PC-3 (cell line): ENCODE results near the gene HNRNPLL. TPM values are rescaled to one million over a fixed set of nuclear protein-coding genes. Genes with fewer than 3 reads are reported as not detected.

Experiments
- ATAC-seq: fragments of 200-7000 bp; cut with Tn5 transposase; 2 replicates; pipeline ENCODE4 v1.9.1; 2020; ENCODE audit warnings: mild to moderate bottlenecking, moderate library complexity
- BruUV-seq: library from RNA; stranded (reverse); fragments of 400-500 nt; replicated peaks from 2 replicates; lab custom pipeline; 2021; lab: Mats Ljungman, UMichigan
- CTCF ChIA-PET: fragments of 300-600 bp; sonication (Branson Sonifier 250); formaldehyde crosslinking; loops from one replicate; lab custom pipeline; 2022; ENCODE audit warnings: antibody characterized with exemption; lab: Charles Lee
- POLR2A ChIA-PET: fragments of 300-600 bp; sonication (Branson Sonifier 250); formaldehyde crosslinking; loops from one replicate; lab custom pipeline; 2022; ENCODE audit warnings: antibody characterized with exemption; ENCODE audit not compliant: unreplicated experiment; lab: Charles Lee
- DNase-seq: peaks from one replicate; pipeline ENCODE4 v3.0.0-alpha.2; 2015
- H2AFZ ChIP-seq: fragments of 300-600 bp; sonication (generic); 2 replicates; pipeline ENCODE4 v1.6.0; 2016; ENCODE audit warnings: antibody characterized with exemption, low read length
- H3F3A ChIP-seq: fragments of 300-600 bp; sonication (generic); one replicate; pipeline ENCODE4 v1.6.0; 2017; ENCODE audit warnings: antibody characterized with exemption, low read length, control low read depth, mild to moderate bottlenecking; ENCODE audit not compliant: unreplicated experiment
- H3K27ac ChIP-seq: fragments of 300-600 bp; sonication (generic); 2 replicates; pipeline ENCODE4 v1.5.1; 2016; ENCODE audit warnings: mild to moderate bottlenecking, low read length
- H3K27me3 ChIP-seq: fragments of 300-600 bp; sonication (generic); 2 replicates; pipeline ENCODE4 v1.6.1; 2016; ENCODE audit warnings: low read length, mixed read lengths
- H3K36me3 ChIP-seq: fragments of 300-600 bp; sonication (generic); 2 replicates; pipeline ENCODE4 v1.6.1; 2016; ENCODE audit warnings: low read depth, mixed run types, low read length, mixed read lengths
- H3K4me1 ChIP-seq: fragments of 300-600 bp; sonication (generic); 2 replicates; pipeline ENCODE4 v1.5.1; 2016; ENCODE audit warnings: low read length; ENCODE audit not compliant: insufficient read depth
- H3K4me2 ChIP-seq: fragments of 300-600 bp; sonication (generic); 2 replicates; pipeline ENCODE4 v1.6.0; 2016; ENCODE audit warnings: low read length
- H3K4me3 ChIP-seq: fragments of 300-600 bp; sonication (generic); 2 replicates; pipeline ENCODE4 v1.5.1; 2016; ENCODE audit warnings: mild to moderate bottlenecking, low read length, mixed read lengths
- H3K79me2 ChIP-seq: fragments of 300-600 bp; sonication (generic); 2 replicates; pipeline ENCODE4 v1.6.1; 2017; ENCODE audit warnings: low read length, mixed read lengths
- H3K9ac ChIP-seq: fragments of 300-600 bp; sonication (generic); 2 replicates; pipeline ENCODE4 v1.6.0; 2016; ENCODE audit warnings: mild to moderate bottlenecking, low read length
- H3K9me2 ChIP-seq: fragments of 300-600 bp; sonication (generic); replicated peaks from 2 replicates; pipeline ENCODE4 v1.6.1; 2016; ENCODE audit warnings: mixed run types, low read length, mixed read lengths
- H3K9me3 ChIP-seq: fragments of 300-600 bp; sonication (generic); 2 replicates; pipeline ENCODE4 v1.6.1; 2016; ENCODE audit warnings: low read length, mixed read lengths
- H4K20me1 ChIP-seq: fragments of 300-600 bp; sonication (generic); 2 replicates; pipeline ENCODE4 v1.6.1; 2016; ENCODE audit warnings: low read length, mixed read lengths
- CTCF ChIP-seq: fragments of 300-600 bp; sonication (generic); conservative IDR thresholded peaks from 2 replicates; pipeline ENCODE4 v1.5.1; 2017; ENCODE audit warnings: antibody characterized with exemption, low read depth, mild to moderate bottlenecking, low read length
- EZH2 ChIP-seq: fragments of 300-600 bp; sonication (generic); IDR thresholded peaks from one replicate; pipeline ENCODE4 v1.6.1; 2017; ENCODE audit warnings: antibody characterized with exemption, mild to moderate bottlenecking, low read length; ENCODE audit not compliant: unreplicated experiment
- EZH2phosphoT487 ChIP-seq: fragments of 300-600 bp; sonication (generic); IDR thresholded peaks from 2 replicates; pipeline ENCODE4 v1.6.1; 2018; ENCODE audit warnings: mild to moderate bottlenecking, antibody characterized with exemption, low read length, borderline replicate concordance
- intact Hi-C: fragments of 100-400 bp; cut with micrococcal nuclease; formaldehyde crosslinking; loops from 2 replicates; pipeline ENCODE4 v1.9.0; 2023
- total RNA-seq: library from RNA; depleted of rRNA; stranded (reverse); fragments of >200 nt; gene quantifications from 2 replicates; pipeline ENCODE4 v1.2.3, GENCODE V29; 2014

Gene HNRNPLL
- total RNA-seq, 1 experiment from 2014 or later: 30.1 TPM

GRCh38 chr2:38554973-38555595, 47.6 kb downstream of the HNRNPLL start:
- Histone ChIP-seq H3K9me2 (no peaks in the 10 kb centered on the region), H3K27ac (no peak overlapping the region), H3K79me2 (no peaks in the 10 kb centered on the region), H3K9me3 (no peaks in the 10 kb centered on the region), H3K4me3 (no peak overlapping the region), H3F3A (no peaks in the 10 kb centered on the region), H4K20me1 (no peaks in the 10 kb centered on the region), H3K27me3 (no peaks in the 10 kb centered on the region), H3K4me2 (no peak overlapping the region), H2AFZ (no peak overlapping the region), H3K9ac (no peak overlapping the region), H3K36me3 (no peaks in the 10 kb centered on the region), H3K4me1 (no peaks in the 10 kb centered on the region)
- peak; percentile 77 for ATAC-seq
- BruUV-seq: no TSS peak
- TF ChIP-seq EZH2phosphoT487 (no peak), CTCF (peak; percentile 67)
- DNase-seq: peak; percentile 56
- POLR2A ChIA-PET: interaction anchor here (0.8 kb wide), 1 partner anchor 165 kb away, joined by 4 read pairs; no protein-coding TSS in a partner anchor
- intact Hi-C loops: no loop called here
- CTCF ChIA-PET: no interaction called here

- POLR2A ChIA-PET: no interaction called here
- intact Hi-C loops: no loop called here
- Histone ChIP-seq H3K27me3 (no peaks in the 10 kb centered on the region), H3K9ac (no peak overlapping the region), H3K9me3 (no peaks in the 10 kb centered on the region), H2AFZ (no peak overlapping the region), H3K27ac (no peak overlapping the region), H3F3A (no peaks in the 10 kb centered on the region), H3K4me1 (no peaks in the 10 kb centered on the region), H3K4me2 (no peak overlapping the region), H3K4me3 (no peak overlapping the region), H3K79me2 (no peaks in the 10 kb centered on the region), H3K36me3 (no peaks in the 10 kb centered on the region), H3K9me2 (no peaks in the 10 kb centered on the region), H4K20me1 (no peaks in the 10 kb centered on the region)
- ATAC-seq (no peak), DNase-seq (no peak)
- CTCF ChIA-PET: interaction anchor here (0.6 kb wide), 1 partner anchor 65 kb away, joined by 3 read pairs; no protein-coding TSS in a partner anchor
- no TSS peak for BruUV-seq
- TF ChIP-seq EZH2 (no peak), CTCF (no peak), EZH2phosphoT487 (no peak)
Measured at GRCh38 chr2:38553554-38553953, 49.2 kb downstream of the HNRNPLL start.

GRCh38 chr2:38552259-38552658, 50.5 kb downstream of the HNRNPLL start:
- CTCF ChIA-PET: no interaction called here
- Histone ChIP-seq H3K36me3 (no peaks in the 10 kb centered on the region), H3K27me3 (no peaks in the 10 kb centered on the region), H3K79me2 (no peaks in the 10 kb centered on the region), H3F3A (no peaks in the 10 kb centered on the region), H3K9ac (no peak overlapping the region), H3K9me2 (no peaks in the 10 kb centered on the region), H3K4me2 (no peak overlapping the region), H3K27ac (no peak overlapping the region), H4K20me1 (no peaks in the 10 kb centered on the region), H3K4me1 (no peaks in the 10 kb centered on the region), H3K4me3 (no peak overlapping the region), H2AFZ (no peak overlapping the region), H3K9me3 (no peaks in the 10 kb centered on the region)
- intact Hi-C loops: no loop called here
- DNase-seq (no peak), ATAC-seq (no peak)
- POLR2A ChIA-PET: no interaction called here
- no TSS peak for BruUV-seq
- TF ChIP-seq EZH2phosphoT487 (no peak), EZH2 (no peak), CTCF (no peak)
